ENCODE results near the gene LAMC1.

DNA sequence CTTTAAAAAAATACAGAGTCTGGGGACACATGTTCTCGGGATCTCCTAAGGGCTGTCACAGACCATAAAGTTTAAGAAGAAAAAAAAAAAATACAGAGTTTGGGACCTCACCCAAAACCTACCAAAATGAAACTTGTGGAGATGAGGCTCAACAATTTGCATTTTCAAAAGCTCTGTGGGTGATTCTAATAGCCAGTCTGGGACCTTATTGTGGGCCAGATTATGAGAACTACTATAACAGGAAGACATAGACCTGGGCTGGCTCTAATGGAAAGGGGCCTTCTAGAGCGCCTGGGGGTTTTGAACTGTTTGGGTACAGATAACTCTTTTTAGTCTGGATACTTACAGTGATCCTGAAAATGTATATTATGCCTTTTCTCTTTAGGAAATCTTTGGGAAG, 69.1 kb downstream of the LAMC1 start:
- TF ChIP-seq, protein P1, sequence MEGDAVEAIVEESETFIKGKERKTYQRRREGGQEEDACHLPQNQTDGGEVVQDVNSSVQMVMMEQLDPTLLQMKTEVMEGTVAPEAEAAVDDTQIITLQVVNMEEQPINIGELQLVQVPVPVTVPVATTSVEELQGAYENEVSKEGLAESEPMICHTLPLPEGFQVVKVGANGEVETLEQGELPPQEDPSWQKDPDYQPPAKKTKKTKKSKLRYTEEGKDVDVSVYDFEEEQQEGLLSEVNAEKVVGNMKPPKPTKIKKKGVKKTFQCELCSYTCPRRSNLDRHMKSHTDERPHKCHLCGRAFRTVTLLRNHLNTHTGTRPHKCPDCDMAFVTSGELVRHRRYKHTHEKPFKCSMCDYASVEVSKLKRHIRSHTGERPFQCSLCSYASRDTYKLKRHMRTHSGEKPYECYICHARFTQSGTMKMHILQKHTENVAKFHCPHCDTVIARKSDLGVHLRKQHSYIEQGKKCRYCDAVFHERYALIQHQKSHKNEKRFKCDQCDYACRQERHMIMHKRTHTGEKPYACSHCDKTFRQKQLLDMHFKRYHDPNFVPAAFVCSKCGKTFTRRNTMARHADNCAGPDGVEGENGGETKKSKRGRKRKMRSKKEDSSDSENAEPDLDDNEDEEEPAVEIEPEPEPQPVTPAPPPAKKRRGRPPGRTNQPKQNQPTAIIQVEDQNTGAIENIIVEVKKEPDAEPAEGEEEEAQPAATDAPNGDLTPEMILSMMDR (IDR thresholded peaks at IDR 0.05), result no peak
- TF ChIP-seq PBX3 (IDR thresholded peaks at IDR 0.05) (no peak), GABPA (IDR thresholded peaks at IDR 0.05; ENCODE audit: low read depth) (no peak), POLR2AphosphoS5 (IDR thresholded peaks at IDR 0.05; ENCODE audit: low read depth, low read length) (no peak), EZH2phosphoT487 (IDR thresholded peaks at IDR 0.05; ENCODE audit: borderline replicate concordance, low read depth) (no peak), MEF2A (IDR thresholded peaks at IDR 0.05; ENCODE audit: borderline replicate concordance, low read depth) (no peak), SMC3 (IDR thresholded peaks at IDR 0.05; ENCODE audit: low read depth, low read length) (no peak), ELF1 (IDR thresholded peaks at IDR 0.05) (no peak), YY1 (IDR thresholded peaks at IDR 0.05; ENCODE audit: low read depth) (no peak)
- TF ChIP-seq, protein P2, sequence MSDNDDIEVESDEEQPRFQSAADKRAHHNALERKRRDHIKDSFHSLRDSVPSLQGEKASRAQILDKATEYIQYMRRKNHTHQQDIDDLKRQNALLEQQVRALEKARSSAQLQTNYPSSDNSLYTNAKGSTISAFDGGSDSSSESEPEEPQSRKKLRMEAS (IDR thresholded peaks at IDR 0.05; ENCODE audit: low read depth), result no peak

All from SK-N-SH (cell line).